Ectodermal cell (in vitro differentiated cells): ENCODE data around the gene LLGL2.

Experiments used
- H3K27ac ChIP-seq: 2 replicates; pipeline ENCODE4 v1.7.0; 2013; ENCODE audit warnings: mild to moderate bottlenecking, low read depth, low read length; ENCODE audit not compliant: insufficient read depth, poor library complexity, severe bottlenecking
- H3K27me3 ChIP-seq: 2 replicates; pipeline ENCODE4 v1.7.0; 2013; ENCODE audit warnings: mild to moderate bottlenecking, low read length; ENCODE audit not compliant: insufficient read depth, control insufficient read depth, poor library complexity, severe bottlenecking
- H3K36me3 ChIP-seq: one replicate; pipeline ENCODE4 v1.7.0; 2013; ENCODE audit warnings: low read length; ENCODE audit not compliant: control insufficient read depth, insufficient read depth
- H3K4me1 ChIP-seq: one replicate; pipeline ENCODE4 v1.7.0; 2013; ENCODE audit warnings: low read length; ENCODE audit not compliant: control insufficient read depth, insufficient read depth
- H3K4me3 ChIP-seq: 2 replicates; pipeline ENCODE4 v1.7.0; 2013; ENCODE audit warnings: low read depth, low read length, control low read depth; ENCODE audit not compliant: insufficient read depth
- H3K9me3 ChIP-seq: 2 replicates; pipeline ENCODE4 v1.7.0; 2013; ENCODE audit warnings: mild to moderate bottlenecking, low read length, moderate library complexity; ENCODE audit not compliant: control insufficient read depth
- WGBS, 2 experiments: methylation state at CpG; one replicate each; pipeline ENCODE4 v1.1.7; 2013; ENCODE audit warnings: missing lambda C conversion rate in 2 of 2; 5-methylcytosine and 5-hydroxymethylcytosine counted together

The LLGL2 gene

DNA sequence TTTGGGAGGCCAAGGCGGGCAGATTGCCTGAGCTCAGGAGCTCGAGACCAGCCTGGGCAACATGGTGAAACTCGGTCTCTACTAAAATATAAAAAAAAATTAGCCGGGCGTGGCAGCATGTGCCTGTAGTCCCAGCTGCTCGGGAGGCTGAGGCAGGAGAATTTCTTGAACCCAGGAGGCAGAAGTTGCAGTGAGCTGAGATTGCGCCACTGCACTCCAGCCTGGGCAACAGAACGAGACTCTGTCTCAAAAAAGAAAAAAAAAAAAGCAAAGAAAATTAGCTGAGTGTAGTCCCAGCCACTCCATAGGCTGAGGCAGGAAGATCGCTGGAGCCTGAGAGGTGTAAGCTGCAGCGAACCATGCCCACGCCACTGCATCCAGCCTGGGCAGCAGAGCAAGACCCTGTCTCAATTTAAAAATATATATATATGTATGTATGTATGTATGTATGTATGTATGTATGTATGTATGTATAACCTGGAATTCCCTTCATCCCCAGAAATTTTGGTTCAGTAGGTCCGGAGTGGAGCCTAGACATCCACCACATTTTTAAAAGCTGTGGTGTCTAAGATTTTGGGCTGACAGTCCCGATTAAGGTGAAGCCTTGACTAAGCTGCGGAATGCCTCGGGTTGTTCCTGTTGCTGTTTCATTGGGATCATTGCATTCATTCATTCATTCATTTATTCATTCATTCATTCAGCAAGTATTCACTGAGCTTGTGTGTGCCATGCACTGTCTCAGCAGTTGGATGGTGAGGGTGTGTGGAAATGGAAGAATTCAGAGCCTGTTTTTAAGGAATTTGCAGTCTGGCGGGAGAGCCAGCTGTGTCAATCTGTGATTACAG is 43.2 kb upstream of the LLGL2 start:
- H3K27me3 ChIP-seq, result no peaks in the 10 kb centered on the region
- H3K27ac ChIP-seq, result no peak overlapping the region
- 92 to 95% methylated on average over 16 of the region's 16 CpGs for WGBS, 2 experiments
- H3K9me3 ChIP-seq, result no peaks in the 10 kb centered on the region
- H3K4me3 ChIP-seq, result no peak overlapping the region
- H3K36me3 ChIP-seq, result no peaks in the 10 kb centered on the region
- H3K4me1 ChIP-seq, result peaks cover 26% of the 10 kb centered on the region

DNA sequence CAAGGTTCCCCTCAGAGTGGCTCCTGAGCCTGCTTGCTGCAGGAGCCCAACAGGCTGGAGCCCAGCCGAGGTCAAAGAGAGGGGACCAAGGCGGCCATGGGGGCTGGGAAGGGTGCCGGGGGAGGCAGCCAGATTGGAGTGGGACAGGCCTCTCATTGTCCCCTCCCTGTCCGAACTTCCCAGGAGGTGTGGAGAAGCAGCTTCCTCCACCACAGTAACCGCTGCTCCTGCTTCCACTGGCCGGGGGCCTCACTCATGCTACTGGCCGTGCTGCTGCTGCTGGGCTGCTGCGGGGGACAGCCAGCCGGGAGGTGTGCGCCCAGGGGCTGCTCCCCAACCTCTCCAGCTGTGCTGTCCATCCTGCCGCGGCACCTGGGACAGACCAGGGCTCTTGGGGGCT is 39.8 kb upstream of the LLGL2 start:
- H3K4me3 ChIP-seq, result no peak overlapping the region
- no peaks in the 10 kb centered on the region for H3K36me3 ChIP-seq
- no peak overlapping the region for H3K27ac ChIP-seq
- H3K9me3 ChIP-seq, result no peaks in the 10 kb centered on the region
- WGBS, 2 experiments, result 94 to 95% methylated on average over 12 of the region's 12 CpGs
- peaks cover 12% of the 10 kb centered on the region for H3K4me1 ChIP-seq
- no peaks in the 10 kb centered on the region for H3K27me3 ChIP-seq

DNA sequence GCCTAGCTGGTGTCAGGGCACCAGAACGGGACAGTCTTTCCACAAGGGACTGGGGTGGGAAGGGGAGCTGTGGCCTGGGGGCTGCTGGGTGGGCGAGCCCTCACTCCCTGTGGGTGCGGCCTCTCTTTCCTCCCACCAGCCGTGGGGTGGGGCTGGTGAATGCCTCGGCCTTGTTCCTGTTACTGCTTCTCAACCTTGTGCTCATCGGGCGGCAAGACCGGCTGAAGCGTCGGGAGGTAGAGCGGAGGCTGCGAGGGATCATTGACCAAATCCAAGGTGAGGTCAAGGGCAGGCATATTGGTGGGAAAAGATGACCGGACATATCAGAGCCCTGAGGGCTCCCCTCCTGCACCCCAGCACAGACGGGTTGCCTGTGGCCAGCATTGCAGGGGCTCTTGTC is 39.3 kb upstream of the LLGL2 start:
- Histone ChIP-seq H3K27me3 (no peaks in the 10 kb centered on the region), H3K4me3 (no peak overlapping the region), H3K36me3 (no peaks in the 10 kb centered on the region), H3K27ac (no peak overlapping the region), H3K4me1 (peaks cover 7% of the 10 kb centered on the region), H3K9me3 (no peaks in the 10 kb centered on the region)
- 92 to 96% methylated on average over 14 of the region's 14 CpGs for WGBS, 2 experiments

DNA sequence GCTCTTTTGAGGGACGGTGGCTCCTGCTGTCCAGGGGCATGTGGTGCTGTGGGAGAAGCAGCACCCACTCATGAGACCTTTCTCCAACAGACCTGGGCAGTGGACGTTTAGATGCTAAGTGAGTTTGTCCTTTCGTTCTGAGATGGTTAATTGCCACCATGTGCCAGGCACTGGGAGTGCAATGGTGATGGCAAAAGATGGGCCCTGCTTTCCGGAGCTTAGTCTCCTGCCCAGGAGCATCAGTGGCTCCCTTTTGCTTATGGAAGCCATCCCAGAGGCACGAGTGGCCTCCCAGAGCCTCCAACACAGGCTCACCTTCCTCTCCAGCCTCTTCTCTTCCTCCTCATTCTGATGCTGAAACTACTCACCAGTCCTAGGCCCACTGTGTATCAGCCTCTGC is 38.5 kb upstream of the LLGL2 start:
- no peaks in the 10 kb centered on the region for H3K4me1 ChIP-seq
- H3K36me3 ChIP-seq, result peaks cover 8% of the 10 kb centered on the region
- H3K4me3 ChIP-seq, result no peak overlapping the region
- no peaks in the 10 kb centered on the region for H3K27me3 ChIP-seq
- H3K9me3 ChIP-seq, result no peaks in the 10 kb centered on the region
- no peak overlapping the region for H3K27ac ChIP-seq
- WGBS, 2 experiments, result 88 to 93% methylated on average over 5 of the region's 5 CpGs

DNA sequence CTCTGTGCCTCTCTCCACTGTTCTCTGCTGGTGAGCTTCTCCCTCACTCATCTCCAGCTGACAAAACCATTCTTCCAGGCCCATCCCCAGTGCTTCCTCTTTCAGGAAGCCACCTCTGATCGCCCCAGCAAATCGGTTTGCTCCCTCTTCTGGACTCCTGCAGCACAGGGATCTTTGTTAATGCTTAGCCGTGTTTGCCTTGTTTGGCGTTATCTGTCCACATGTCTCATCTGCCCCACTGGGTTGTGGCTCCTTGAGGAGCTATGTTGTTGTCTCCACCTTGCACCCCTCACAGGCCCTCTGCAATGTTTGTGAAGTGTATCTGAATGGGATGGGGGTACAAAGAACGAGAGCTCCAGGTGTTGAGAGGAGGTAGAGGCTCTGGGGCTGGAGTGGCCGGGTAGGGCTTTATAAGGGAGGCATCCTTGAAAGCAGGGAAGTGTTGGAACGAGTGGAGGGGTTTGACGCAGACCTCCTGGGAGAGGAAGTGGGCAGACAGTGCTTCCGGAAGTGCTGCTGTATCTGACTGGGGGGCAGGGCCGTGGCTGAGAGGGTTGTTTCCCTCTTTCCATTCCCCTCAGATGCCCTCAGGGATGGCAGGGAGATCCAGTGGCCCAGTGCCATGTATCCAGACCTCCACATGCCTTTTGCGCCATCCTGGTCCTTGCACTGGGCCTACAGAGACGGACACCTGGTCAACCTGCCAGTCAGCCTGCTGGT is 38.0 kb upstream of the LLGL2 start:
- Histone ChIP-seq H3K36me3 (peaks cover 8% of the 10 kb centered on the region), H3K27me3 (no peaks in the 10 kb centered on the region), H3K4me3 (no peak overlapping the region), H3K4me1 (no peaks in the 10 kb centered on the region), H3K27ac (no peak overlapping the region), H3K9me3 (no peaks in the 10 kb centered on the region)
- WGBS, 2 experiments, result 88 to 89% methylated on average over 12 of the region's 12 CpGs

DNA sequence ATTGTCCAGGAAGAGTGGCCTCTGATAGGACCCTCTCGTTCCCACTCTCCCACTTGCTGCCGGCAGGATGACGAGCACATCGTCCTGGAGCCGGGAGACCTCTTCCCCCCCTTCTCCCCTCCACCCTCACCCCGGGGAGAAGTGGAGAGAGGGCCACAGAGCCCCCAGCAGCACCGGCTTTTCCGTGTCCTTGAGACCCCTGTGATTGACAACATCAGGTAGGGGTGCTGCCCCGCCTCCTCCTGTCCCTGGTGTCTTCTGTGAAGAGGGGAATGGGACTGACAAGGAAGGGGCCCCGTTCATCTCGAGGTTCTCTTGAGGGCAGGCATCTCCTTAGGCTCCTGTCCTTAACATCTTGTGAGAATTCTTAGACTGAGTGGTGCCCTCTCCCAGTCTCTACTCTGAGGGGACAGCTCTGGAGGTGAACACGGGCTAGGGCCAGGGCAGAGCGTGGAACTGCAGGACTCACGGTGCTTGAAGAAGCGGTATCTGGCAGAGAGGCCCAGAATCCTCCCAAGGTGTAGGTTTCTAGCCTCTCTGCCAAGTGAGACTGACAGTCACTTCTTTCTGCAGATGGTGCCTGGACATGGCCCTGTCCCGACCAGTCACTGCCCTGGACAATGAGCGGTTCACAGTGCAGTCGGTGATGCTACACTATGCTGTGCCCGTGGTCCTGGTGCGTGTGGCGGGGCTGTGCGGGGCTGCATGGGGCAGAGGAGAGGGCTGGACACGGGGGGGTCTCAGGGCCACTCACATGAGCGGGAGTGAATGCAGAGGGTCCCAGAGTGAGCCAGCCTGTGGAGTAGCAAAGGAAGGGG is 36.6 kb upstream of the LLGL2 start:
- H3K4me3 ChIP-seq, result no peak overlapping the region
- H3K27ac ChIP-seq, result no peak overlapping the region
- H3K36me3 ChIP-seq, result peaks cover 18% of the 10 kb centered on the region
- no peaks in the 10 kb centered on the region for H3K27me3 ChIP-seq
- 91 to 92% methylated on average over 23 to 24 of the region's 24 CpGs for WGBS, 2 experiments
- H3K4me1 ChIP-seq, result no peaks in the 10 kb centered on the region
- no peaks in the 10 kb centered on the region for H3K9me3 ChIP-seq

DNA sequence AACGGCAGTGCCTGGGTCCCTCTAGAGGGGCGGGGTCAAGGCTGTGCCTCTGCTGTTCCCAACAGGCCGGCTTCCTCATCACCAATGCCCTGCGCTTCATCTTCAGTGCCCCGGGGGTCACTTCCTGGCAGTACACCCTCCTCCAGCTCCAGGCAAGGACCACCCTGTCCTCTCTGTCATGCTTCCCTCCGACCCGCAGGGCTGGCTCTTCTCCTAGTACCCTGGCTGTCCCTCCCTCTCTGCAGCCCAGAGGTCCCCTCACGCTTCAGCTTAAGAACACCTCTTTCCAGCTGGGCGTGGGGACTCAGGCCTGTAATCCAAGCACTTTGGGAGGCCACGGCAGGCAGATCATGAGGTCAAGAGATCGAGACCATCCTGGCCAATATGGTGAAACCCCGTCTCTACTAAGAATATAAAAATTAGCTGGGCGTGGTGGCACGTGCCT is 36.0 kb upstream of the LLGL2 start:
- no peak overlapping the region for H3K27ac ChIP-seq
- H3K9me3 ChIP-seq, result no peaks in the 10 kb centered on the region
- 79% methylated on average over 14 of the region's 14 CpGs for WGBS, 2 experiments
- H3K27me3 ChIP-seq, result no peaks in the 10 kb centered on the region
- H3K4me1 ChIP-seq, result no peaks in the 10 kb centered on the region
- peaks cover 18% of the 10 kb centered on the region for H3K36me3 ChIP-seq
- no peak overlapping the region for H3K4me3 ChIP-seq

DNA sequence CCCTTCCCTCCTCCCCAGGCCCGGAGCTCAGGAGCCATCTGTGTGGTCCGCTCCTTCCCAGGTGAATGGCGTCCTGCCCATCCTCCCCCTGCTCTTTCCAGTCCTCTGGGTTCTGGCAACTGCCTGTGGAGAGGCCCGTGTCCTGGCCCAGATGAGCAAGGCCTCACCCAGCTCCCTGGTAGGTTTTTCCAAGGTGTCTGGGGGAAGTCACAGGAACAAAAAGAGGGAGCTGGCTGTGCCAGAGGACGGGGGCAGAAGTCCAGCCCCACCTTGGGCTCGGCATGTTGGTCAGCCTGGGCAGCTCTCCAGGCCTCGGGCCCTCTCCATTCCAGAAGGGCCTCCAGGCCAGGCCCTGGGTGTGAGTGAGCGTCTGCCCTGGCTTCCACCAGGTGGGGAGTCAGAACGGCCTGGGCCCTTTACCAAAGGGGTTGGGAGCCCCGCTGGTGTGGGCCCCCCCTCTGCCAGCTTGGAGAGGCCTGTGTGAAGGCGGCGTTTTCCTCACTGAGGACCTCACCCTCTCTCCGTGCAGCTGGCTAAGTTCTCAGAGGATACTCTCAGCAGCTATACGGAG is 35.2 kb upstream of the LLGL2 start:
- Histone ChIP-seq H3K9me3 (no peaks in the 10 kb centered on the region), H3K27me3 (no peaks in the 10 kb centered on the region), H3K27ac (no peak overlapping the region), H3K4me3 (no peak overlapping the region), H3K4me1 (no peaks in the 10 kb centered on the region), H3K36me3 (peaks cover 18% of the 10 kb centered on the region)
- 92 to 93% methylated on average over 14 of the region's 14 CpGs for whole genome bisulfite sequencing, 2 experiments

DNA sequence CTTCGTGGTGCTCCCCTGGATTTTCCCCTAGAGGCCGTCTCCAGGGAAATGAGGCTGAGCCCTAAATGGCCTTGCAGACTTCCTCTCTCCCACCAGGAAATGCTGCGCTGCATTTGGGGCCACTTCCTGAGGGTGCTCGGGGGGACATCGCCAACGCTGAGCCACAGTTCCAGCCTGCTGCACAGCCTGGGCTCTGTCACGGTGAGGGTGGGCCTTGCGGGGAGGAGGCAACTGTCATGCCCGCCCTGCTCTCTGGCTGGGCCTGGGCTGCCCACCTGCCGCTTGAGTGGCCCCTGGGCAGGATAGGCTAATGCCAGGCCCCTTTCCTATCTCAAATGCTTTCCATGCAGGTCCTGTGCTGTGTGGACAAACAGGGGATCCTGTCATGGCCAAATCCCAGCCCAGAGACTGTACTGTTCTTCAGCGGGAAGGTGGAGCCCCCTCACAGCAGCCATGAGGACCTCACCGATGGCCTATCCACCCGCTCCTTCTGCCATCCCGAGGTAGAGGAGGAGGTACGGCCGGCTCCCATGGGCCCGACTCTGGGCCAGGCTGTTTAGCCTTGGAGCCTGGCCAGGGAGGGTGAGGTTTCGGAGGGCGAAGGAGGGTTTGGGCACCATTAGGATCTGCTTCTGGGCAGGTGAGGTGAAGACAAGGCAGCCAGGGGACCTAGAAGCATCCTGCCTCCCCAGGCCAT is 34.4 kb upstream of the LLGL2 start:
- H3K4me3 ChIP-seq, result no peak overlapping the region
- no peaks in the 10 kb centered on the region for H3K4me1 ChIP-seq
- no peak overlapping the region for H3K27ac ChIP-seq
- H3K36me3 ChIP-seq, result peaks cover 18% of the 10 kb centered on the region
- no peaks in the 10 kb centered on the region for H3K9me3 ChIP-seq
- 95 to 97% methylated on average over 19 of the region's 19 CpGs for WGBS, 2 experiments
- H3K27me3 ChIP-seq, result no peaks in the 10 kb centered on the region
